Urothelium cell line (cell line): ENCODE measurements around the gene THAP8.
A peak's percentile ranks its signal among the peaks of the same experiment; 100 is the strongest.

ENCODE experiments used
- DNase-seq: peaks from one replicate; pipeline ENCODE4 v3.0.0; 2011; ENCODE audit warnings: low spot score, mixed read lengths
- FAIRE-seq: peaks from 2 replicates; lab custom pipeline; 2011; peaks lifted over from hg19 to GRCh38; lab: Jason Lieb, UNC

The THAP8 gene

DNA sequence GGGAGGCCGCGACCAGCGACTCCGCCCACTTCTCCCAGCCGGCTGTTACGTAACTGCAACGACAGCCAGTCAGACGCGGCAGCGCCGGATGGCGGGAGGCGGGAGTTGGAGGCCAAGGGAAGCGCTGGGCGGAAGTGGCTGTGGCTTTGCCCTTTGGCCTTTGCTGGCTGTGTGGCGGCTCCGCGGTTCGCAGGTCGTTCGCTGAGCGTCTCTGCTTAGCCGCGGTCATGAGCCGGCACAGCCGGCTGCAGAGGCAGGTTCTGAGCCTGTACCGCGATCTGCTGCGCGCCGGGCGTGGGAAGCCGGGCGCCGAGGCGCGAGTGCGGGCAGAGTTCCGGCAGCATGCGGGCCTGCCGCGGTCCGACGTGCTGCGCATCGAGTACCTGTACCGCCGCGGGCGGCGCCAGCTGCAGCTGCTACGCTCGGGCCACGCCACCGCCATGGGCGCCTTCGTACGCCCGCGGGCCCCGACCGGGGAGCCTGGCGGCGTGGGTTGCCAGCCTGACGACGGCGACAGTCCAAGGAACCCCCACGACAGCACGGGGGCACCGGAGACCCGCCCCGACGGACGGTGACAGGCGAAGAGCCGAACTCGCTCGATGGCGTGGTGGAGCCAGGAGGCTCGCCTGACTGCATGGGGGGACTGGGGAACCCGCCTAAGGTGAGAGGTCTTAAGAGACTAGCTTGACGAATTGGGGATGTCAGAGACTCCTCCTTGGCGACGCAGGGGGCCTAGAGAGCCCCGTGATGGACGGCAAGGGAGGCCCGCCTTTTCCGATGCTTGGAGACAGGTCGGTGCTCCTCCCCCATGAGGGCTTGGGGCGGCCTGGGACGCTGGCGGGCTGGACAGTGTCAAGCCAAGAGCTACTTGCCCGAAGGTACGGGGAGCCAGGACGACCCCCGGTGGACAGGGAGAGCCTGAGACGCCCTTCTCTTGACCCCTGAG lies 58.8 kb downstream of the THAP8 start, which contains the start of gene SDHAF1:
SDHAF1 (plus strand) TSS at position 141 of the 946 bp plus-strand sequence; CDS start at position 228, 87 bp downstream.
- FAIRE-seq (peak; percentile 95), DNase-seq (peak; percentile 96)

DNA sequence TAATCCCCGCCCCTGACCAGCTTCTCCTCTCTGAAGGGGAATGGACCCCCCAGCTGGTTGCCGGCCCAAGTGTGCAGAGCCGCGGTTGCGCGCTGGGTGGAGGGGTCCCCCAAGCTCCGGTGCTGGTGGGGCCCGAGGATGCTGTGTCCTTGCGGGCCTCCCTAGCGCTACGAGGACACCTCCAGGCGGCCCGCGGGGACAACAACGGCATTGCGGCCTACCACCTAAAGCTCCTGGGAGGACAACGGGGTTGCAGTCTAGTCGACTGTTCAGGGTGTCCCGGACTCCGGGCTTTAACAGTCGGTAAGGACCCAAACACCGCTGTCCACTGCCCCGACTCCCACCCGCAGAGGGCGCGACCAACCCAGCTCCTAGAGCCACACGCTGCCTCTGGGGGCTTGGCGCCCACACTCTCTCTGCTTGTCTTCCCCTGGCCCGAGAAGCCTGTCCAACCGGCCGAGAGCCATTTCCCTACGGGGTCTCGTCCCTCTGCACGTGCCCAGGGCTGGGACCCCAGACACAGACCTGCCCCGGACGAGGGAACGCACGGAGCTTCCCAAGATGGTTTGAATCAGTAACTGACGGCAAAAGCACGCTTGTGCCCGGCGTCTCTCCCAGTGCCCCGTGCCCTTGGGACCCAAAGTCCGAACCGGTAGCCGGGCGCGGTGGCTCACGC lies 60.0 kb downstream of the THAP8 start:
- FAIRE-seq, result no peak
- no peak for DNase-seq

DNA sequence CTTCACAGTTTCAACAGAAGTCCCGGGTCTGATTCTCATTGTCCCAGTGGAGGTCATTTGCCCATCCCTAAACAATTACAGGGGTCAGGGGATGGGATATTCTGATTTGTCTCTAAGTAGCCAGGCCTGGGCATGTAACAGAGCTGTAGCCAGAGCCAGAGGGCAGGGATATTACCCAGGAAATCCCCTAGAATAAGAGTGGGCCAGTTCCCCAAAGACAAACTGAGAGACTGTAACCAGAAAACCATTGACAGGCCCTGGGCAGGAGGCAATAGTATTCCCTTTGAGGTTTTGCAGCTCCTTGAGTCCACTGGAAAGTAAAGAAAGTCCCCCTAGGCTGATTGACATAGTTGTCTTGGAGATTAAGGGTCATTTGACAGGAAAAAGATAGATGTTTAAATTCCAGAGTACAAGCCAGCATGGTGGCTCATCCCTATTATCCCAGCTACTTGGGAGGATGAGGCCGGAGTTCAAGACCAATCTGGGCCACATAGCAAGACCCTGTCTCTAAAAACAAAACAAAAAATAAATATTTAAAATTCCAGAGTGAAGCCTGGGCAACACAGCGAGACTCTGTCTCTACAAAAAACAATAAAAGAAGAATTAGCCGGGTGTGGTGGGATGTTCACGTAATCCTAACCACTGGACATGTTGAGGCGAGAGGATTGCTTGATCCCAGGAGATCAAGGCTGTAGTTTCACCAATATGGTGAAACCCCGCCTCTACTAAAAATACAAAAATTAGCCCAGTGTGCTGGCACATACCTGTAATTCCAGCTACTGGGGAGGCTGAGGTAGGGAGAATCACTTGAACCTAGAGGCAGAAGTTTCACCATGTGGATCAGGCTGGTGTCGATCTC lies 60.9 kb downstream of the THAP8 start:
- DNase-seq (no peak), FAIRE-seq (no peak)

DNA sequence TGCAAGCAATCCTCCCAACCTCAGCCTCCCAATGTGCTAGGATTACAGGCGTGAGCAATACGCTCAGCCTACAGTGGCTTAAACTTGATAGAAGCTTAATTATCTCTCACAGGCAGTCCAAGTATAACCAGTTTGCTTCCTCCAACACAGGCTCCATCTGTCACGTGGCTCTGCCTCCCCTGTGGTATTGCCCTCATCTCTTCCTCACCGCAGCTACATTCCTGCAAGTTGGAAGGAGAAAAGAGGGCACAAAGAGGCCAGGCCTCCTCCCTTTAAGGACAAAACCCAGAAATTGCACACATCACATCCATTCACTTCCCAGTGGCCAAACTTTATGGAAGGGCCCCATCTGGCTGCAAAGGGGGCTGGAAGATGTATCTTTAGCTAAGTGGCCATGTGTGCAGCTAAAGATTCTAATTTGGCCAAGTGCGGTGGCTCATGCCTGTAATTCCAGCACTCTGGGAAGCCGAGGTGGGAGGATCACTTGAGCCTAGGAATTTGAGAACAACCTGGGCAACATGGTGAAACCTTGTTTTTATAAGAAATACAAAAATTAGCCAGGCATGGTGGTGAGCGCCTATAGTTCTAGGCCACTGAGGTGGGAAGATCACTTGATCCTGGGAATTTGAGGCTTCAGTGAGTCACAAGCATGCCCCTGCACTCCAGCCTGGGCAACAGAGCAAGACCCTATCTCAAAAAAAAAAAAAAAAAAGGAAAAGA lies 62.2 kb downstream of the THAP8 start:
- FAIRE-seq (no peak), DNase-seq (no peak)

DNA sequence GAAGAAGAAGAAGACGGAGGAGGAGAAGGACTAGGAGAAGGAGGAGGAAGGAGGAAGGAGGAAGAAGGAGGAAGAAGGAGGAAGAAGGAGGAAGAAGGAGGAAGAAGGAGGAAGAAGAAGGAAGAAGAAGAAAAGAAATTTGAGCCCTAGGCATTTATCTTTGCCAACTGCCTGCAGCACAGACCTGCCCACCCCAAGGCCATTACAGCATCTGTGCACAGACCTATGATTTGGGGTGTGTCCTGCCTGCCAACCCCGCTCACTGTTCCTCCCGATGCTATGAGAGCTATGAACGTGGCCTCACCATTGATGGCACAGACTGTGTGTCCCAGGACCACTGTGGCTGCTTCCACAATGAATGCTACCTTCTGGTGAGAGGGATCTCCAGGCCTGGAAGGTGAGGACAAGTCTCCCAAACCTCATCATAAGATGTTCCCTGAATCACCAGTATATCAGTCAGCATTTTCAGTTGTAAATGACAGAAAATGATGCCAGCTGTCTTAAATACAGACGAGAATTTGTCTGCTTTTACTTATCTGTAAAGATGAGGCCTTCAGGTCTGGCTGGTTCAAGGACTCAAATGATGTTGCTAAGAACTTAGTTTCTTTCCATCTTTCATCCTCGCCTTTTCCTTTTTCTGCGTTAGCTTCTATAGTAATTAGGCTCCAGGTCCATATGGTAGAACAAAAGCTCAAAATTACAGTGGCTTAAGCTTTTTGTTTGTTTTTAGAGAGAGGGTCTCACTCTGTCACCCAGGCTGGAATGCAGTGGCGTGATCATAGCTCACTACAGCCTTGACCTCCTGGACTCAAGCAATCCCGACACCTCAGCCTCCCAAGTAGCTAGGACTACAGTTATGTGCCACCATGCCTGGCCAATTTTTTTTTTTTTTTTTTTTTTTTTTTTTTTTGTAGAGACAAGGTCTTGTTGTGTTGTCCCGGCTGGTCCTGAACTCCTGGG lies 63.0 kb downstream of the THAP8 start:
- no peak for DNase-seq
- no peak for FAIRE-seq

DNA sequence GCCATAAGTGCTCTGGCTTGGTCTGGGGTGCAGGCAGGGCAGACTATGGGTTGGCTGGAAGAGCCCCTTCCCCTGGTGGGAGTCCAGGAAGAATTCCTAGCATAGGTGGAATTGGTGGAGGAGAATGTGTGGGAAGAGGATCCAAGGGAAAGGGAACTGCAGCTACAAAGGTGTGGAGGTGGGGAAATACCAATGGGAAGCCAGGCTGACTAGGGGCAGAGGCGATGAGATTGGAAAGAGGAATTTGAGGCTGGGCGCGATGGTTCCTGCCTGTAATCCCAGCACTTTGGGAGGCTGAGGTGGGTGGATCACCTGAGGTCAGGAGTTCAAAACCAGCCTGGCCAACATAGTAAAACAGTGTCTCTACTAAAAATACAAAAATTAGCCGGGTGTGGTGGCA lies 63.9 kb downstream of the THAP8 start:
- no peak for DNase-seq
- no peak for FAIRE-seq

DNA sequence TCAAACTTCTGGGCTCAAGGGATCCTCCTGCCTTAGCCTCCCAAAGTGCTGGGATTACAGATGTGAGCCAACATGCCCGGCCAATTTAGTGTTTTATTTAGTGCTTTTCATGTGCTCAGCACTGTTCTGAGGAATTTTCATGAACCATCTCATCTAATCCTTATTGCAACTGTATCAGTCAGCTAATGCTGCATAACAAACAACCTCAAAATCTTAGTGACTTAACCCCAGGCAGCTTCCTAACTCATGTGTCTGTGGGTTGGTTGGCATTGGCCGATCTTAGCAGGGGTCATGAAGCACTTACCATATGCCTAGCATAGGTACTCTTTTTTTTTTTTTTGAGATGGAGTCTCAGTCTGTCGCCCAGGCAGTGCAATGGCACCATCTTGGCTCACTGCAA lies 65.3 kb downstream of the THAP8 start:
- DNase-seq (no peak), FAIRE-seq (no peak)

DNA sequence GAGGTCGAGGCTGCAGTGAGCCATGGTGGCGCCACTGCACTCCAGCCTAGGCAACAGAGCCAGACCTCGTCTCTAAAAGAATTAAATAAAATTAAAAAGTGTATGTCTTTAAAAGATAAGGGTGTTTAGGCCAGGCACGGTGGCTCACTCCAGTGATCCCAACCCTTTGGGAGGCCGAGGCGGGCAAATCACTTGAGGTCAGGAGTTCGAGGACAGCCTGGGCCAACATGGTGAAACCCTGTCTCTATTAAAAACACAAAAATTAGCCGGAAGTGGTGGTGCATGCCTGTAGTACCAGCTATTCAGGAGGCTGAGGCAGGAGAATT lies 66.6 kb downstream of the THAP8 start:
- no peak for DNase-seq
- FAIRE-seq, result no peak

DNA sequence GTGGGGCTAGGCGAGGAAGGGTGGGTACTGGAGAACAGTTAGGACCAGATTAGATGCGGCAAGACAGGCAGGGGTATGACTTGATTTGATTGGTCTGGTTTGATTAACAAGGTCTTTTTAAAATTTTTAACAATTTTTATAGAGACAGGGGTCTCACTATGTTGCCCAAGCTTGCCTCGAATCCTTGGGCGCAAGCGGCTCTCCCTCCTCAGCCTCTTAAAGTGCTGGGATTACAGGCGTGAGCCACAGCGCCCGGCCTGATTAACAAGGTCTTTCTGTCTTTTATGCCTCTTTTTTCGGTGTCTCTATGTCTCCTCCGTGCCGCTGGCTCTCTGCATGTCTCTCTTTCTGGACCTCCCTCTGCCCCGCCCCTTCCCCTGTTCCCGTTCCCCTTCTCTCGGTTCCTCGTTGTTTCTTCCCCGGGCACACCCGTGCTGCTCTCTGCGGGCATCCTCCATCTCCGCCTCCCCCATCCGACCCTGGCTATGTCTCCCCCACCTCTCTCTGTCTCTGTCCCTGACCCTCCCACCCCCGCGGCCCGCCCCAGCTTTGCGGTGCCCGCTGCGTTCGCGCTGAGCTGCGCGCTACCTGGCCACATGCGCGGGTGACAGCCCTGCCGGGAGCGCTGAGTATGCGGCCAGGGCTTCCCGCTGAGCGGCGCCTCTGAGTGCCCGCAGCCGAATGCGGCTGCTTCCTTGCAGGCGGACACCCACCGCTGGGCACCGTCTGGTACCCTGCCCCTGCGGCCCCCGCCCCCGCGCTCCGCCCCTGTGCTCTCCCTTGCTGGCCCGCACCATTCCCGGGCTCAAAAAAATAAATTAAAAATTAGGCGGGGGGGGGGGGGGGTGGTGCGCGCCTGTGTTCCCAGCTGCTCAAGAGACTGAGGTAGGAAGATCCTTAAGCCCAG lies 67.2 kb downstream of the THAP8 start:
- FAIRE-seq, result peak; percentile 32
- peak; percentile 54 for DNase-seq

DNA sequence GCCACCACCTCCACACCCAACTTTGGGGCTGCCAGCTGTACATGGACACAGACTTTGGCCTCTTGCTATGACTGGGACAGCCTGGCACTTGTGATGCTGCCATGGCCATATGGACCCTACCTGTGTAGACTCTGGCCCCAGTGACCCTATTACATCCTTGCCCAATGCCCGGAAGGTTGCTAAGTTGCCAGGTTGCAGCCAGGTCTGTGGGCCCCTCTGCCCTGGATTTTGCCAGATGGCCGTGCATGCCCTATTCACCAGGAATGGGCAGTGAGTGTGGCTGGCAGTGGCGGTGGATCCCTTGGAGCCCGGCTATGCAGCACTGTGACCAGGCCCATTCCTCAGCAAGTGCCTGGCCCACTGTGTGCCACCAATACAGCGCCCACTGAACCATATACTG lies 68.0 kb downstream of the THAP8 start:
- no peak for DNase-seq

More for the DNA sequence above, 68.0 kb downstream of the THAP8 start:
- FAIRE-seq, result no peak
